HK-2 (cell line): ENCODE data around the gene LMTK2.

Source experiments
- DNase-seq: peaks from one replicate; pipeline ENCODE4 v3.0.0-alpha.2; 2018; ENCODE audit not compliant: unreplicated experiment

Gene LMTK2

DNA sequence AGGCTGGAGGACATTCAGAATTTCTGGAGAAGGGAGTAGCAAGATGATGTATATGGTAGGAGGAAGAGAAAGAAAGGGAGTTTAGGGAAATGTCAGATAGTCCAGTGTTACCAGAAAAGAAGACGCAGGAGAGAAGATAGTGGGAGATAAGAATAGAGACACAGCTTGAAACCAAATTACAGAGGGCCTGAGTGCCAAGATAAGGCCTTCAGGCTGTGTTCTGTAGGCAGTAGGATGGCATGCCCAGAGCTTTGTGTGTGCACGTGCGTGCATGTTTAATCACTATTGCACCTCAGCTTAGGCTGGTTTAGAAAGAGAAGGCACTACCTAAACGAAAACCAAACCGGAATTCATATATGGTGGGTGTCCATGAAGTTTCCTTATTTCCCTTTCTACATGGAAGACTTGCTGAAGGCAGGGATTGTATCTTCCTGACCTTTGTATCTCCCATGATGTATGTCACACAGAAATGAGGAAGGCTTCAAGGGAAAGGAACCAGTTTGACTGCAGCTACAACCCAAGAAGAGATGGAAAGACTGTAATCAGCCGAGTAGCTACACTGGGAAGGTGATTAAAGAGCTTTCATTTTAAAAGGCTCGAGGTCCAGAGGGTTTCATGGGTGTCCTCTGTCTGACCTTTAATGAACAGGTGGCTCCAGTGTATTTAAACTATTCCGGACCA lies 68.7 kb downstream of the LMTK2 start:
- DNase-seq: no peak

DNA sequence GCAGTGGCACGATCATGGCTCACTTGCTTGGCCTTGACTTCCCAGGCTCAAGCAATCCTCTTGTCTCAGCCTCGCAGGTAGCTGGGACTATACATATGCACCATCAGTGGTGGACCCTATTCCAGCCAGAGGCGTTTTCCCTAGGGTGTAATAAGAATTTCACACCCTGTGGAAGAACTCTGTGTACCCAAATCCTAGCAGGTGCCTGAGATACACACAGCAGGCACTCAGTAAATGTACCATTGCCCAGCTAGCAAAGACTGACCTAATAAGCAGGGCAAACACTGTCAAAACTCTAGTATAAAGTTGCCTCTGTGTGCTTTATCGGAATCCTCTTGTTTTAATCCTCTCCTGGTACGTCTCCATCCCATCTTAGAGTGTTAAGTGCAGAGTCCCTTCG lies 70.9 kb downstream of the LMTK2 start:
- no peak for DNase-seq

DNA sequence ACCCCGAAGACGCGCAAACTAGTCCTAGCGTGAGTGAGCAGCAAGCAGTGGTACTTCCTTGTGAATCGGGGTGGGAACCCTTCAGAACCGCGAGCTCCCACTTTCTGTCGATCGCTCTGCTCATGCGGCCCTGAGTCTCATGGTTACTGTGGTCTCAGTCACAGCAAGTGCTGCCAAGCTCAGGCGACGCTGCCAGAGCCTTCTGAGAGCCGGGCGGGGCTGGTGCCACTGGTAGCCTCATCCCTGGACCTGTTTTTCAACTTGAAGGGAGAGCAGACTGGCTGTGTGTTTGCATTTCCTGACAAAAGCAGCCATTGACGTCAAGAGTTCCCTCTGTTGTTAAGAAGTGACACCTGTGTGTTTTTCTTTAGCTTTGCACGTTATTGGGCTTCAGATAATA lies 71.7 kb downstream of the LMTK2 start:
- no peak for DNase-seq

DNA sequence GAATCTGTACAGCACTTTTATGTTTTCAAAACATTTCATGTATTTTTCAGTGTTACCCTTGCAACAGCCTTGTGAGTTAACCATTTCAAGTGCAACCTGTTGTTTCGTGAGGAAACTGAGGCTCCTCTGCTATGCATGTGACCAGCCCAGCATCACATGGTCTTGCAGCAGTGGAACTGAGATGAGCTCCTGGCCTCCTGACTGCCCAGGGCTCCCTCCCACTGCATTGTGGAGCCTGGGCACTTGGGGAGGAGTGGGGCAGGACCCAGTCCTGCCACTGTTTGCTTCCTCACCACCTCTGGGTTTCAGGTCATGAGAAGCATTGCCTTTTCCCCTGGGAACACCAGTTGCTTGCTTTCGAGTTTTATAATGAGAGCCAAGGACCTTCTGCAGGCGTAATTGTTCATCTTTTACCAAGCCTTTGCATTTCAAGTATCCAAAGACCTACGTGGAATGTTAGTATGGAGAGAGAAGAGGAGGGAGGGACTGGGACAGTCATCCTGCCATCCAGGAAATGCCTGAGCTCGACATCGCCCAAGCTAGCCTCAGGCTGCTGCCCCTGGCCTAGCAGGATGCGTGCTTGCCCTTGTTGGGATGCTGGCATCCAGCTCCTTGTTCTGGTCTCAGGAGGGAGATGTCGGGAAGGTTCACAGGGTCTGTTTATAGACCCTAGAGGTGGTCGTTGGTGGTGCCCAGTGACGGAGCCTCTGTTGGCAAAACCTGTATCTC lies 72.3 kb downstream of the LMTK2 start:
- DNase-seq: no peak

DNA sequence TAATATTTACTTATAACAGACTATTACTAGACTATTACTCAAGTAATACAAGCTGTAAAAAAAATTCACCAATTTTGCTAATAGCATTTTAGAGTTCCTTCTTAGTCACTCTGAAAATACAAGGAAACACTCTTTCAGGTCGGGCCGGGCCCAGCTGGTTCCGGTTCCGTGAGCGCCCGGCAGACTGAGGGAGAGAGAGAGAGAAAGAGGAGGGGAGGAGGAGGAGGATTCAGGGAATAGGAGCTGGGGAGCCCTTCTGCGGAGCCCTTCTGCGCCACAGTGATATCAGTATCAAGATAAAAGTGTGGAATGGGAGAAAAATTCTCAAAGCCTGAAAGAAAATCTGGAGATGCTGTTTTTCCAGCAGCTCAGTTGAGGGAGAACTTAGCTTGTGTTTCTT lies 74.1 kb downstream of the LMTK2 start:
- no peak for DNase-seq

DNA sequence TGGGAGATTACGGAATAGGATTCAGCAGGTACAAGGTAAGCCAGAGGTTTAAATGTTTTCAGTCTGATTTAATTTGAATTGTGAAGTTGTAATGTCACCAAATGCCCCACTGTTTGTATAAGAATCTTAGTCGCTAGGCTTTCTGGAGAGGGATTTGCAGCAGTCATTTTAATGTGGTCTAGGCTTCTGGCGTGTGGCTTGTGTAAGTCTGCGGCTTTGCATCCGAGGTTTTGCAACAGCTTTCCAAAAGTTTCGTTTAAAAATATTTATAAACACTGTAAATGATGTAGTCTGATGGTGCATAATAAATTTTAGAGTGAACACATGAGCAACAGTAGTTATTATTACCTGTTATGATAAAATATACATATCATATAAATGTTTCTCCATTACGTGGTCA lies 78.4 kb downstream of the LMTK2 start:
- DNase-seq: no peak

DNA sequence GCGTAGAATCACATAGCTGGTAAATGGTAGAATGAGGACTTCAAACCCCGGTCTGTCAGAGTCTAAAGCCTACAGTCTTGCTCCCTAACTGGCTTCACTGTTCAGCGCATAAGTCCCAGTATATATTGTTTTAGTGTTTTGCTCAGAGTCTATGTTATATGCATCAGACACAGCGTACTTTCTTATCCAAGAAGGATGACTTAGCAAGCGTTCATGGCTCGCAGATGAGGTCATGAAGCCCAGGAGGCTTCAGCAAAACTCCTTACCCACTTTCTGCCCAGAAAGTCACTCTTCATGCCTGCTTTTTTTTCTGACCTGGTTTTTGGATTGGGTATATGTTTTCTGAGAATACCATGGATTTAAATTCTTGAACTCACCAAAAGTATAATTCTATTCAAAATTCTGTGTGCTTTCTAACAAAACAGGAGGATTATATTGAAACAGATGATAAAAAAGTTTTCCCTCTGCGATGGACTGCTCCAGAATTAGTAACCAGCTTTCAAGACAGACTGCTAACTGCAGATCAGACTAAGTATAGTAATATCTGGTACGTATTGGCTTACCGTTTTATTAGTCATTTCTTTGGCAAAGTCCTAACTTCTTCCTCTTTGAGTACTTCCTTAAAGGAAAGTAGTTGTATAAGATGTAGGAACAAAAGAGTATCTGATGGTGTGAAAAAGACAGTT lies 79.9 kb downstream of the LMTK2 start:
- DNase-seq: no peak

DNA sequence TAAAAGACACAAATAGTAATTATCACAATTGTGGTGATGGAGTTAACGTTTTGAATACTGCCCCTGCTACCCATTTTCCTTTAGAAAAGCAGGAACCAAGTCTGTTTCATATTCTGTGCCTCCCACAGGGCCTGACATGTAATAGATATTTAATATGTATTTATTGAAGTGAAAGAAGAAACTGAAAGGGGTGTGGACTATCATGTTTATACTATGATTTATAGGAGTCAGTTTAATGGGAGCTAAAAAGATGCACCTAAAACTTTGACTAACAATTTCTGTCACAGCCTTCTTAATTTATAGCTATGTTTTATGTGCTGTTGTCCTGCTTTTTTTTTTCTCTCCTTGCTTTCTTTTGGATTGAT lies 80.5 kb downstream of the LMTK2 start:
- no peak for DNase-seq

DNA sequence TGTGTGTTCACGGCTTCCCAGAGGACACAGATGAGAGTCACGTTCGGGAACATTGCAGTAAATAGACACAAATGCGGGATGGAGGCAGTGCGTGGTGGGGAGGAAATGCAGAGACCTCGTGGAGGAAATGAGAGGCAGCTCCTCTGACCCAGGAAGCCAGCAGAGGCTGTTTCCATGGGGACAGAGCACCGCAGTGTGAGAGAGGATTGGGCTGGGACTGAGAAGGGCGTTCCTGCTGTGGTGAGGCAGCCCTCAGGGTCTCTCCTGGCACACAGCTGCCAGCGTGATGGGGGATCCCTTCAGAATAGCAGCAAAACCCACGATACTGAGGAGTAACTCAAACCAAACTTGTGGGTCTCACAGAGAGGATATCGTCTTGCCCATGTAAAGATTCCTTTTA lies 82.9 kb downstream of the LMTK2 start:
- no peak for DNase-seq

DNA sequence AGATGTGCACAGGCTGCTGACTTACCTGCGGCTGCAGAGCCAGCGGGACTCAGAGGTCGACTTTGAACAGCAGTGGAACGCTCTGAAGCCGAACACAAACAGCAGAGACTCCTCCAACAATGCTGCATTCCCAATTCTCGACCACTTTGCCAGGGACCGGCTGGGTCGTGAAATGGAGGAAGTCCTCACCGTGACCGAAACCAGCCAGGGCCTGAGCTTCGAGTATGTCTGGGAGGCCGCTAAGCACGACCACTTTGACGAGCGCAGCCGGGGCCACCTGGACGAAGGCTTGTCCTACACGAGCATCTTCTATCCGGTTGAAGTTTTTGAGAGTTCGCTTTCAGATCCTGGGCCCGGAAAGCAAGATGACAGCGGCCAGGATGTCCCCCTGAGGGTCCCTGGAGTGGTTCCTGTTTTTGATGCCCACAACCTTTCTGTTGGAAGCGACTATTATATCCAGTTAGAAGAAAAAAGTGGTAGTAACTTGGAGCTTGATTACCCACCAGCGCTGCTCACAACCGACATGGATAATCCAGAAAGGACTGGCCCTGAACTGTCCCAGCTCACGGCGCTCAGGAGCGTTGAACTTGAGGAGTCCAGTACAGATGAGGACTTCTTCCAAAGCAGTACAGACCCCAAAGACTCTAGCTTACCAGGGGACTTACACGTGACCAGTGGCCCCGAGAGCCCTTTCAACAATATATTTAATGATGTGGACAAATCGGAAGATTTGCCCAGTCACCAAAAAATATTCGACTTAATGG lies 85.2 kb downstream of the LMTK2 start:
- no peak for DNase-seq

DNA sequence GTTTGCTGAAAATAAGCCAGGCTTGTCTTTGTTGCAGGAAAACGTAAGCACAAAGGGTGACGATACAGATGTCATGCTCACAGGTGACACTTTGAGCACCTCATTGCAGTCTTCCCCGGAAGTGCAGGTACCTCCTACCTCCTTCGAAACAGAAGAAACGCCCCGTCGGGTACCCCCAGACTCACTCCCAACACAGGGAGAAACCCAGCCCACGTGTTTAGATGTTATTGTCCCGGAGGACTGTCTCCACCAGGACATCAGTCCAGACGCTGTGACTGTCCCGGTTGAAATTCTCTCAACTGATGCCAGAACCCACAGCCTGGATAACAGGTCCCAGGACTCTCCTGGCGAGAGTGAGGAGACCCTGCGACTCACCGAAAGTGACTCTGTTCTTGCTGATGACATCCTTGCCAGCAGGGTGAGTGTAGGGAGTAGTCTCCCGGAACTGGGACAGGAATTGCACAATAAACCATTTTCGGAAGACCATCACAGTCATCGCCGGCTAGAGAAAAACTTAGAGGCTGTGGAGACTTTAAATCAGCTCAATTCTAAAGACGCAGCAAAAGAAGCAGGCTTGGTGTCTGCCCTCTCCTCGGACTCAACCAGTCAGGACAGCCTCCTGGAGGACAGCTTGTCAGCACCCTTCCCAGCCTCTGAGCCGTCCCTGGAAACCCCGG lies 86.3 kb downstream of the LMTK2 start:
- DNase-seq: no peak

DNA sequence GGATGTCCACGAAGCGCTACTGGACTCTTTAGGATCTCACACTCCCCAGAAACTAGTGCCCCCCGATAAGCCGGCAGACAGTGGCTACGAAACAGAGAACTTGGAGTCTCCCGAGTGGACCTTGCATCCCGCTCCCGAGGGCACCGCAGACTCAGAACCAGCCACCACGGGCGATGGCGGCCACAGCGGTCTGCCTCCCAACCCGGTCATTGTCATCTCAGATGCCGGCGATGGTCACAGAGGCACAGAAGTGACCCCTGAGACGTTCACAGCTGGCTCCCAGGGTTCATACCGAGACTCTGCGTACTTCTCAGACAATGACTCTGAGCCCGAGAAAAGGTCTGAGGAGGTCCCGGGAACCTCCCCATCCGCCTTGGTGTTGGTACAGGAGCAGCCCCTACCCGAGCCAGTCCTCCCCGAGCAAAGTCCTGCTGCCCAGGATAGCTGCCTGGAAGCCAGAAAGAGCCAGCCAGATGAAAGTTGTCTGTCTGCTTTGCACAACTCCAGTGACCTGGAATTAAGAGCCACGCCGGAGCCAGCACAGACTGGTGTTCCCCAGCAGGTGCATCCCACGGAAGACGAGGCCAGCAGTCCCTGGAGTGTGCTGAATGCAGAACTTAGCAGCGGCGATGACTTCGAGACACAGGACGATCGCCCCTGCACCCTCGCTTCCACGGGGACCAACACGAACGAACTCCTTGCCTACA lies 87.0 kb downstream of the LMTK2 start:
- no peak for DNase-seq

DNA sequence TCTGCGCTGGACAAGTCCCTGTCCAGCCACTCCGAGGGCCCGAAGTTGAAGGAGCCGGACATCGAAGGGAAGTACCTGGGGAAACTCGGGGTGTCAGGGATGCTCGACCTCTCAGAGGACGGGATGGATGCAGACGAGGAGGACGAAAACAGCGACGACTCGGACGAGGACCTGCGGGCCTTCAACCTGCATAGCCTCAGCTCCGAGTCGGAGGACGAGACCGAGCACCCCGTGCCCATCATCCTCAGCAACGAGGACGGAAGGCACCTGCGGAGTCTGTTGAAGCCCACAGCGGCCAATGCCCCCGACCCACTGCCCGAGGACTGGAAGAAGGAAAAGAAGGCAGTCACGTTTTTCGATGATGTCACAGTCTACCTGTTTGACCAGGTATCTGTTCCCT lies 87.5 kb downstream of the LMTK2 start:
- no peak for DNase-seq

DNA sequence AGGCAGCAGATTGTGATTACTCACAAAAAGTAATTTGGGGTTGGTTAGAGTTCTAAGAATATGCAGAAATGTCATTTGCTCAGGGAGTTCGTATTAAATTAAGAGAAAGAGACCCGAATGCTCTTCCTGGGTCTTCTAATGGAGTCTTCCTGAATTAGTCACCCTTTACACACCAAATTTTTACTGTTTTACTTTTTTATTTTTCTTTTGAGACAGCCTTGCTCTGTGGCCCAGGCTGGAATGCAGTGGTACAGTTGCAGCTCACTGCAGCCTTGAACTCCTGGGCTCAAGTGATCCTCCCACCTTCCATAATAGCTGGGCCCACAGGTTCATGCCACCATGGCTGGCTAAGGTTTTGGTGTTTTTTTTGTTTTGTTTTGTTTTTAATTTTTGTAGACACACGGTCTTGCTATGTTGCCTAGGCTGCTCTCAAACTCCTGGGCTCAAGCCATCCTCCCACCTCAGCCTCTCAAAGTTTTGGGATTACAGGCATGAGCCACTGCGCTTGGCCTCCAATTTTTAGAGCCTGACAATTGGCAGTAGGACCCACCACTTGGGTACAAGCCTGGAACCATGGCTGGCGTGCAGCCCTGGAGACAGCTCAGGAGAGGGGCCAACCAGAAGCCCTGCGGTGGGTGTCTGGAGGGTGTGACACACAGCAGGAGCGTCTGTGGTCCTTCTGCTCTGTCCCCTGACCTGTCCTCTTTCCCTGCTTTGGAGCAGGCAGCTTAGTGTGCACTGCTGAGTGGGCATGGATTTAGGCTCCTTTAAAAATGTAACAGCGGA lies 88.2 kb downstream of the LMTK2 start:
- no peak for DNase-seq

DNA sequence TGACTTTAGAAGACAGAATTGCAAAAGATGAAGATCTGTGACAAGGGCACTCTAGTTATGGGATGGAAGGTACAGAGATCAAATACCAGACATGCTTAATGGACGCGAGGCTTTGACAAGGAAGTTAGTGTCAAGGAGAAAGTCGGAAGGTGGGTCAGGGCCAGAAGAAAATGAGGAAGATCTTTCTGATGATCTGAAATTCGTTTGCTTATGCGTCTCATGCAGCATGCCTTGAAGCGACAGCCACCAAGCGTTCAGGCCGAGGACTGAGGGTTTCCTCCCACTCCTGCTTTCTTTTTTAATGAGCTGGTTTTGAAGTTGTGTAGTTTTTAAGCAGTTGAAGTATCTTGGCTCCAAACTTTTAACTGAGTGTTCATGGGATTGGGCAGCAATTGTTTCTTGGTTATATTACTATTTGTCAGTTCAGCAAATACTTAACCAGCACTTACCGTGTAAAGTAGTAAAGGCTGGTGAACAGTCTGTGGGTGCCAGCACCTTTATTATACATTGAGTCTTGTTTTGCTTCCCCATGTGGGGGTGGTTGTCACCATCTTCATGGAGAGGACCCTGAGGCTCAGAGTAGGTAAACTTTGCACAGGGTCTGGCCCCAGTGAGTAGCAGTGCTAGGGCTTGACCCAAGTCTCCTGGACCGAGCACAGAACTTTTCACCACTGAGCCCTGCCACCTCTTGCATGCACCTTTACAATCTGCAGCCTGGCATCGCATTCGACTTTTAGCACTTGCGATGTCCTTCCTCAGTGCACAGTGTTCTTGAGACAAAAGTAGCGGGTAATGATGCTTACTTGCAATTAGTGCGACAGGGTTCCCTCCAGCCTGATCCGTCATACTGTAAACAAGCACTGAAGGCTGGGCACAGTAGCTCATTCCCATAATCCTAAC lies 90.3 kb downstream of the LMTK2 start:
- no peak for DNase-seq

DNA sequence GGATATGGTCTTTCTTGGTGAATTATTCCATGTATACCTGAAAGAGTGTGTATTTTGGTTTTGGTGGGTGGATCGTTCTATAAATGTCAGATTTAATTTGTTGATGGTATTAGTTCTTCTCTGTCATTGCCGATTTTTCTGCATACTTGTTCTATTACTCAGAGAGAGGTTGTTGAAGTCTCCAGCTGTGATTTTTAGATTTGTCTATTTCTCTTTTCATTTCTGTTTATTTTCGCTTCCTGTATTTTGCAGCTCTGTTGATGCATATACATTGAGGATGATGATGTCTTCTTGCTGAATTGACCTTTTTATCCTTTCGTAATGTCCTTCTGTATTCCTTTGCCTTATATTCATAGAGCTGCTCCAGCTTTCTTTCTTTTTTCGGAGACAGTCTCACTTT lies 92.5 kb downstream of the LMTK2 start:
- no peak for DNase-seq

DNA sequence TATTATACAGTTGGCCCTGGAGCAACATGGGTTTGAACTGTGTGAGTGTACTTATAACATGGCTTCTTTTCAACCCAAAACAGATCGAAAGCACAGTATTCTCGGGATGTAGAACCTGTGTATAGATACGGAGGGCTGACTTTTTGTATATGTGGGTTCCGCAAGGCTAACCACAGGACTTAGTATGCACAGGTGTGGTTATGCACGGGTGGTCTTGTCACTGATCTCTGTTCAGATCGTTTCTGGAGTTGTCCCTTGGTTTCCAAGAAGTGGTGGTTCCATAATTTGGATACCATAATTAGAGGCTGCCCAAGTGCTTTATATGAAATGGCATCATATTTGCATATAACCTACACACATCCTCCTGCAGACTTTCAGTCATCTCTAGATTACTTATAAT lies 93.7 kb downstream of the LMTK2 start:
- no peak for DNase-seq

DNA sequence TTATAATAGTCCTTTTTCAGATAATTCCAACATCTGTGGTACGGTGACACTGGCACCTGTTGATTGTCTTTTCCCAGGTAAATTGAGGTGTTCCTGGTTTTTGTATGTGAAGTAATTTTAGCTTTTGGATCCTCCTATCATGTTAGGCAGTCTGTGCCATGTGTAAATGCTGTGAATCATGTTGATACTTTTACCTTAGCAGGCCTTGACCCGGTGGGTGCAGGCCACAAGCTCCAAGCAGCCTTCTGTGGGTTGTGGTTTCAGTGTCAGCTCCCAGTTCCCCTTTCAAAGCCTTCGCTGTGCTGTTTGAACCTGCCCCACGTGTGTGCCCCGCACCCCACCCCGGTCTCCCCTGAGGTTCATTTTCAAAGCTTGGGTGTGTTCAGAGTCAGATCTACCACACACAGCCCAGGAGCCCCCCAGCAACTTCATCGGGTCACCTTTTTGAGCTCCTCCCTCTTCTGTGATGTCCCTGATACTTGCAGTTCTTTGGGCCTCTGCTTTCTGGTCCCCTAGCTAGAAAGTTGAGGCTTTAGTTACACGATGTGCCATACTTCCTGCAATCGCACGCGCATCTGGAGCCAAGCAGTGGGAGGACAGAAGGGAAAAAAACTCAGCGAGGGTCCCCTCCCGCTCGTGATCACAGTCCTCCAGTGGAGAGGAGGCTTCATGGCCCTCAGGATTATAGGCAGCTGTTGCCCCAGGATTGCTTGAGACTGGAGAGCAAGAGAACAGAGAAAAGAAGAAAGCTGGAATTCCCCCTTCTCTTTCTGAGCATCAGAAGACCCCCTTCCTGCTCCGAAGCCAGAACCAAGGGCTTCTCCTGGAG lies 95.9 kb downstream of the LMTK2 start:
- DNase-seq: no peak
